Jurkat, Clone E6-1 (cell line): ENCODE data around the gene RDX.
"Not testable (repeated sequence)": the region's sequence is repeated elsewhere in the genome, so short reads cannot be mapped to it uniquely, and the experiment has no call there.

ENCODE experiments used
- DNase-seq: peaks from one replicate; pipeline ENCODE4 v3.0.0-alpha.2; 2011; ENCODE audit warnings: low read depth, low spot score
- H3K4me3 ChIP-seq: 2 replicates; pipeline ENCODE4 v1.5.1; 2011; ENCODE audit warnings: mild to moderate bottlenecking, low read length, control low read depth, moderate library complexity

Gene RDX

GRCh38 chr11:110289472-110289871 is 6.9 kb downstream of the RDX start:
- DNase-seq, result no peak

DNA sequence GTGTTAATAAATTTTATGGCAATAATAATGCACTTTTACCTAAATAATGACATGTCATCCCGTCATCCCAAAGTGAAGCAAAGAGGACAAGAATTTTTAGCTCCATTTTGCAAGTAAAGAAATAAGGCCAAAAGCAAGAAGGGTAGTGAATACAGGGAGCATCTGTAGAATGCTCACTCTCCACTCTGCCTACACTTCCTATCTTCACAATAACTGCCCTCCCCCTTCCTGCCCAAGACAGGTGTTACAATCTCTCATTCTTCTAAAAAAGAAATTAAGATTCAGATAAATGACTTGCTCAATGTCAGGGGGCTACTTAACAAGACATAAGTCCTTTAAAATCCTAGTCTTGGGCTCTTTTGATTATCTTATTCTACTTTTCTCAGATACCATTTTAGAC is 8.9 kb downstream of the RDX start:
- DNase-seq, result no peak
- no peak overlapping the region for H3K4me3 ChIP-seq

More at GRCh38 chr11:110289472-110289871, 6.9 kb downstream of the RDX start:
- H3K4me3 ChIP-seq, result no peak overlapping the region

DNA sequence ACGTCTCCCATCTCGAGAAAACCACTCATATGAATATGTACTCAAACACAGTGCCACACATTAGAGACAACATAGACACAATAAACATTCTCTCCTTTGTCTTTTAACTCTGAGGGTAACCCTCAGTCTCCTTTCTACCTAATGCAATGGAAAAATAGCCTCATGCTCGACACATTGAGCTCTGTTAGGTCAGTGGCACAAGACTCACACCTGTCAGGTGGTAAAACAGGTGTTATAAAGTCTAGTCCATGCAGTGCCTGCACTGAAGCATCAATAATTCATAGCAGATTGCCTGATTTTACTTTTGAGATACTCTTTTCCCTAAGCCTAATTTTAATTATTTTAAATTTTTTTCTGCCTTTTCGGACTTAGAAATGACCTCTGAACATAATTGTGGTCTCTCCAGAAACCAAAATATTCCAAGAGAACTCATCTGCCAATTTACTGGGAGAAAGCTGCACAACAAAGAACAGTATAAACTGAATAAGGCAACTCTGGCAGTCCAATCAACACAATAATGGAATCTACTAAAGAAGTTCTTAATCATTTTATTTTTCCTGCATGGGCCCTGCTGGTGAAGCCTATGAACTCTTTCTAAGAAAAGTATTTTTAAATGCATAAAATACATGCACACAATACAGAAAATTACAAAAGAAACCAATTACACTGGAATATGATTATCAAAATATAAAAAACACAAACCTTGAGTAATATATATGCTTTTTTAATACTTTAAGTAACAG is 9.9 kb downstream of the RDX start:
- no peak for DNase-seq
- no peak overlapping the region for H3K4me3 ChIP-seq

- H3K4me3 ChIP-seq, result no peak overlapping the region
- DNase-seq, result no peak
Observed at GRCh38 chr11:110283862-110284261, 12.6 kb downstream of the RDX start.

DNA sequence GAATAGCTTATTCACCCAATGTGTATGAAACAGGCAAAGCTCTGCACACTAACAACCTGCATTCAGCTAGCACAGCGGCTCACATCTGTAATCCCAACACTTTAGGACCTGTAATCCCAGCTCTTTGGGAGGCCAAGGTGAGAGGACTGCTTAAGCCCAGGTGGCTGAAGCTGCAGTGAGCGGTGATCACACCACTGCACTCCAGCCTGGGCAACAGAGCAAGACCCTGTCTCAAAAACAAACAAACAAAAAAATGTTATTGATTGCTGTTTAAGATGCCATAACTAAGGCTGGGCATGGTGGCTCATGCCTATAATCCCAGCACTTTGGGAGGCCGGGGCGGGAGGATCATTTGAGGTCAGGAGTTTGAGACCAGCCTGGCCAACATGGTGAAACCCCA is 15.8 kb downstream of the RDX start:
- H3K4me3 ChIP-seq, DNase-seq: not testable (repeated sequence)

- no peak overlapping the region for H3K4me3 ChIP-seq
- no peak for DNase-seq
Observed at GRCh38 chr11:110279881-110280280, 16.5 kb downstream of the RDX start.

DNA sequence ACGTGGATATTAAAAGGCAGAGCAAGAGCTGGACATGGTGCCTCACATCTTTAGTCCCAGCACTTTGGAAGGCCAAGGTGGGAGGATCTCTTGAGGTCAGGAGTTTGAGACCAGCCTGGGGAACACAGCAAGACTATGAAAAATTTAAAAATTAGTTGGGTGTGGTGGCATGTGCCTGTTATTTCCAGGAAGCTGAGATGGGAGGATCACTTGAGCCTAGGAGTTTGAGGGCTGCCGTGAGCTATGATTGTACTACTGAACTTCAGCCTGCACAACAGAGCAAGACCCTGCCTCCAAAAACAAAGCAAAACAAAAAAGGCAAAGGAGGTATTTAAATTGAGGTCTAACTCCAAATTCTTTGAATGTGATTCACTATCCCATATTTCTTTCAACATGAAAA is 23.5 kb downstream of the RDX start:
- no peak for DNase-seq
- H3K4me3 ChIP-seq, result no peak overlapping the region

- no peak for DNase-seq
Observed at GRCh38 chr11:110269996-110270395, 26.4 kb downstream of the RDX start.

DNA sequence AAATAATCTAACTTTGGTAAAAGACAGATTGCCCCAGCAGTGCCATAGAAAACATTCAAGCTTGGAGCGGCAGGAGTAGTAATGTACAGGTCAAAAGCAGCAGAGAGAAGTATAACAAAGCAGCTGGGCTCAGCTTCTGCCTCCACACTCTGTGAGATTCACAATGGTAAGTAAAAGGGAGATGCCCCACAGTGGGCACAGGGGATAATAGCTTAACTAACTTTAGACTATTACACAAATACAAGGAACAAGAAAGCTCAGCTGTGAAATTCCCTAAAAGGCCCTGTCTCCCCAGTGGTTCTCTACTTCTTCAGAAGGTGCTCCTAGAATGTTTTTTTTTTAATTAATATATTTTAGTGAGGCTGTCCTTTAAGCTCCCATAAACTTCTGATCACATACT is 28.0 kb downstream of the RDX start:
- no peak for DNase-seq

More at GRCh38 chr11:110269996-110270395, 26.4 kb downstream of the RDX start:
- no peak overlapping the region for H3K4me3 ChIP-seq

DNA sequence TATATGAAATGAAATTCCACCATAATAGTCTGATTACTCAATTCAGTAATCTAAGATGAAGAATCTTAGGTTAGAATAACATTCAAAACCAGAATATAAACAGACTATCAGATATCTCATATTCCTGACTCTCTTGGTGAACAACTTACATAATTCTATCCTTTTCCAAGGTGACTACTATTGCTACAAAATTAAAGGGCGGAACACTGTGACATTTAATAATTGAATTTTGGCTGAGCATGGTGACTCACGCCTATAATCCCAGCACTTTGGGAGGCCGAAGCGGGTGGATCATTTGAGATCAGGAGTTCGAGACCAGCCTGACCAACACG is 34.4 kb downstream of the RDX start:
- H3K4me3 ChIP-seq, result no peak overlapping the region
- DNase-seq, result no peak

More for the DNA sequence above, 28.0 kb downstream of the RDX start:
- H3K4me3 ChIP-seq, result no peak overlapping the region

GRCh38 chr11:110261195-110262071 is 35.0 kb downstream of the RDX start:
- DNase-seq, result no peak
- H3K4me3 ChIP-seq, result no peak overlapping the region

GRCh38 chr11:110253525-110253924 is 42.9 kb downstream of the RDX start:
- no peak for DNase-seq
- no peak overlapping the region for H3K4me3 ChIP-seq

- no peak overlapping the region for H3K4me3 ChIP-seq
- DNase-seq, result no peak
Observed at GRCh38 chr11:110251836-110252235, 44.6 kb downstream of the RDX start.

DNA sequence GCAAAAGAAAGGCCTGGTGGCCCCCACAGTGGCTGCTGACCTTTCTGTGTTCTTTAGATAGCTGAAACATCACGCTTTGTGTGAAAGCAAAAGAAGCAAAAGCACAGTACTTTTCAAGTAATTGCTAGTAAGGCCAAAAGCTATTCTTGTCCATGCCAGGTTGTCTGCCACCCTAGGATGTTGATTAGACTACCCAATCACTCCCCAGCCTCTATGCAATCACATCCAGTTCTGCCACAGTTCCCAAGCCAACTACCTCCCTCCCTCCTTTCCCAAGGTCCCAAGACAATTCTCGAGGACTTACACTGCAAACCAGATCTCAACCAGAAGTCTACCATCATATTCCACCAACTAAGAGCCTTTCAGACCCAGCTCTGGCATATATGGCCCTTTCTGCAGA is 46.2 kb downstream of the RDX start:
- no peak for DNase-seq
- no peak overlapping the region for H3K4me3 ChIP-seq

- DNase-seq, result no peak
- no peak overlapping the region for H3K4me3 ChIP-seq
Observed at GRCh38 chr11:110249766-110250165, 46.6 kb downstream of the RDX start.

GRCh38 chr11:110249066-110249465 is 47.3 kb downstream of the RDX start:
- H3K4me3 ChIP-seq, result no peak overlapping the region
- DNase-seq, result peak; percentile 2

DNA sequence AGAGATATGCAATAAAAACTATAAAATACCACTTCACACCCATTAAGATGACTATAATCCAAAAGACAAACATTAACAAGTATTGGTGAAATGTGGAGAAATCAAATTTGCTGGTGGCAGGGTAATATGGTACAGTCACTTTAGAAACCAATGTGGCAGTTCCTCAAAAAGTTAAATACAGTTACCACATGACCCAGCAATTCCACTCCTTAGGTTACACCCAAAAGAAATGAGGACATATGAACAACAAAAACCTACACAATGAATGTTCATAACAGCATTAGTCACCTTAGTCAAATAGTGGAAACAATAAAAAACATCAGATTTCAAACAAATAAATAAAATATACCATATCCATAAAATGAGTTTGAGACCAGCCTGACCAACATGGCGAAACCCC is 52.6 kb downstream of the RDX start:
- DNase-seq, result no peak

GRCh38 chr11:110242746-110243145 is 53.7 kb downstream of the RDX start:
- H3K4me3 ChIP-seq, result no peak overlapping the region
- no peak for DNase-seq

More for the DNA sequence above, 52.6 kb downstream of the RDX start:
- H3K4me3 ChIP-seq, result no peak overlapping the region

GRCh38 chr11:110242188-110242587 is 54.2 kb downstream of the RDX start:
- no peak for DNase-seq

GRCh38 chr11:110235966-110236365 is 60.4 kb downstream of the RDX start:
- no peak overlapping the region for H3K4me3 ChIP-seq
- DNase-seq, result no peak

More at GRCh38 chr11:110242188-110242587, 54.2 kb downstream of the RDX start:
- no peak overlapping the region for H3K4me3 ChIP-seq
